Measurements from ENCODE around the gene CGB7. TPM values are rescaled to one million over a fixed set of nuclear protein-coding genes. Genes with fewer than 3 reads are reported as not detected.

CGB7 gene
- total and polyA plus RNA-seq, 2 of the 13 experiments (the other 11 are each of a cell fraction or from before 2014, with no cell fraction given) = 0.07 TPM; not detected in 1

DNA sequence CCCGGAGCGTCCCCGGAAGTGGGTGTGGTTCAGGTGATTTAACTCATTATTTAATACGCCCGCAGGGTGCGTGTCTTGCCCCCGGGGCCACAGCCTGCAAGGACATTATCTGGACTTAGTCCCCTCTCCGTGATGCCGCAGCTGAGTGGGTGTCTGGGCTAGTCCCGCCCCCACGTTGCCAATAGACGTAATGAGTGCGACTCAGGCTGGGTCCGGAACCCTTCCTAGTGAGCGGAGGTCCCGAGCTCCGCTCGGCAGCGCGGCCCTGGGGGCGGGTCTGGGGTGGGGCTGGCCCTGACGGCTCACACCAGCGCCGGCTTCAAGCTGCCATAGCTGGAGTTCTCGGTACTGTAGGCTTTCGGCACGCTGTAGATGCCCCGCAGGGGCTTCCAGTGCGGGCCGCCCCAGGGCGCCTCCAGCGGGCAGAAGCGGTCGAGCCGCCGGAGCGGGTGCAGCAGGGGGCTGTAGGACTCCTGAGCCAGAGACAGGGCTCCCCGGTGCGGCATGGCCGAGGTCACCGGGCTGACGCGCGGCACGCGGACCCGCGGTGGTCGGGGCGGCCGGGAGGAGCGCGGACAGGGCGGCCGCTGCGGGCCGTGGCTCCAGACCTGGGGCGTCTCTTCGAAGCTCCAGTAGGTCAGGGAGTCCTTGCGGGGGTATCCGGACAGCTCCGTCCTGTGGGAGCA lies 39.7 kb downstream of the CGB7 start (continued):
- TF ChIP-seq DBP (CRISPR knock-in tag; IDR thresholded peaks at IDR 0.05; ENCODE audit: not compliant biosample characterization) (peak; percentile 29), ZBTB7B (CRISPR knock-in tag; IDR thresholded peaks at IDR 0.05) (peak; percentile 36; the same call in 1 of the 2 replicates), XRCC5 (optimal IDR thresholded peaks at IDR 0.05; ENCODE audit: low read length) (peak; percentile 69), CTCF (CRISPR knock-in tag; IDR thresholded peaks at IDR 0.05) (peak; percentile 57), BORCS8-MEF2B (CRISPR knock-in tag; IDR thresholded peaks at IDR 0.05) (peak; percentile 47), HDAC2 (CRISPR knock-in tag; IDR thresholded peaks at IDR 0.05) (no peak), ZNF746 (CRISPR knock-in tag; IDR thresholded peaks at IDR 0.05) (no peak), ZNF143 (CRISPR knock-in tag; IDR thresholded peaks at IDR 0.05) (no peak), AKAP8 (CRISPR knock-in tag; IDR thresholded peaks at IDR 0.05) (peak; percentile 90), MYC (CRISPR knock-in tag; IDR thresholded peaks at IDR 0.05; ENCODE audit: borderline replicate concordance) (0 out of 2 replicates have a peak, but pooled peaks have one; percentile 28), ZNF709 (CRISPR knock-in tag; IDR thresholded peaks at IDR 0.05) (peak; percentile 36; the same call in 1 of the 2 replicates), AGO1 (IDR thresholded peaks at IDR 0.05; ENCODE audit: low read depth, low read length, poor library complexity, severe bottlenecking) (no peak), RAD21 (CRISPR knock-in tag; IDR thresholded peaks at IDR 0.05) (peak; percentile 56), ZNF563 (CRISPR knock-in tag; IDR thresholded peaks at IDR 0.05) (peak; percentile 23; the same call in 1 of the 2 replicates)
- TF ChIP-seq, protein P1, sequence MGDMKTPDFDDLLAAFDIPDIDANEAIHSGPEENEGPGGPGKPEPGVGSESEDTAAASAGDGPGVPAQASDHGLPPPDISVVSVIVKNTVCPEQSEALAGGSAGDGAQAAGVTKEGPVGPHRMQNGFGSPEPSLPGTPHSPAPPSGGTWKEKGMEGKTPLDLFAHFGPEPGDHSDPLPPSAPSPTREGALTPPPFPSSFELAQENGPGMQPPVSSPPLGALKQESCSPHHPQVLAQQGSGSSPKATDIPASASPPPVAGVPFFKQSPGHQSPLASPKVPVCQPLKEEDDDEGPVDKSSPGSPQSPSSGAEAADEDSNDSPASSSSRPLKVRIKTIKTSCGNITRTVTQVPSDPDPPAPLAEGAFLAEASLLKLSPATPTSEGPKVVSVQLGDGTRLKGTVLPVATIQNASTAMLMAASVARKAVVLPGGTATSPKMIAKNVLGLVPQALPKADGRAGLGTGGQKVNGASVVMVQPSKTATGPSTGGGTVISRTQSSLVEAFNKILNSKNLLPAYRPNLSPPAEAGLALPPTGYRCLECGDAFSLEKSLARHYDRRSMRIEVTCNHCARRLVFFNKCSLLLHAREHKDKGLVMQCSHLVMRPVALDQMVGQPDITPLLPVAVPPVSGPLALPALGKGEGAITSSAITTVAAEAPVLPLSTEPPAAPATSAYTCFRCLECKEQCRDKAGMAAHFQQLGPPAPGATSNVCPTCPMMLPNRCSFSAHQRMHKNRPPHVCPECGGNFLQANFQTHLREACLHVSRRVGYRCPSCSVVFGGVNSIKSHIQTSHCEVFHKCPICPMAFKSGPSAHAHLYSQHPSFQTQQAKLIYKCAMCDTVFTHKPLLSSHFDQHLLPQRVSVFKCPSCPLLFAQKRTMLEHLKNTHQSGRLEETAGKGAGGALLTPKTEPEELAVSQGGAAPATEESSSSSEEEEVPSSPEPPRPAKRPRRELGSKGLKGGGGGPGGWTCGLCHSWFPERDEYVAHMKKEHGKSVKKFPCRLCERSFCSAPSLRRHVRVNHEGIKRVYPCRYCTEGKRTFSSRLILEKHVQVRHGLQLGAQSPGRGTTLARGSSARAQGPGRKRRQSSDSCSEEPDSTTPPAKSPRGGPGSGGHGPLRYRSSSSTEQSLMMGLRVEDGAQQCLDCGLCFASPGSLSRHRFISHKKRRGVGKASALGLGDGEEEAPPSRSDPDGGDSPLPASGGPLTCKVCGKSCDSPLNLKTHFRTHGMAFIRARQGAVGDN (CRISPR knock-in tag; IDR thresholded peaks at IDR 0.05) = peak; percentile 75
- TF ChIP-seq, protein P2, sequence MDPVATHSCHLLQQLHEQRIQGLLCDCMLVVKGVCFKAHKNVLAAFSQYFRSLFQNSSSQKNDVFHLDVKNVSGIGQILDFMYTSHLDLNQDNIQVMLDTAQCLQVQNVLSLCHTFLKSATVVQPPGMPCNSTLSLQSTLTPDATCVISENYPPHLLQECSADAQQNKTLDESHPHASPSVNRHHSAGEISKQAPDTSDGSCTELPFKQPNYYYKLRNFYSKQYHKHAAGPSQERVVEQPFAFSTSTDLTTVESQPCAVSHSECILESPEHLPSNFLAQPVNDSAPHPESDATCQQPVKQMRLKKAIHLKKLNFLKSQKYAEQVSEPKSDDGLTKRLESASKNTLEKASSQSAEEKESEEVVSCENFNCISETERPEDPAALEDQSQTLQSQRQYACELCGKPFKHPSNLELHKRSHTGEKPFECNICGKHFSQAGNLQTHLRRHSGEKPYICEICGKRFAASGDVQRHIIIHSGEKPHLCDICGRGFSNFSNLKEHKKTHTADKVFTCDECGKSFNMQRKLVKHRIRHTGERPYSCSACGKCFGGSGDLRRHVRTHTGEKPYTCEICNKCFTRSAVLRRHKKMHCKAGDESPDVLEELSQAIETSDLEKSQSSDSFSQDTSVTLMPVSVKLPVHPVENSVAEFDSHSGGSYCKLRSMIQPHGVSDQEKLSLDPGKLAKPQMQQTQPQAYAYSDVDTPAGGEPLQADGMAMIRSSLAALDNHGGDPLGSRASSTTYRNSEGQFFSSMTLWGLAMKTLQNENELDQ (CRISPR knock-in tag; IDR thresholded peaks at IDR 0.05; ENCODE audit: borderline replicate concordance) = no peak
- TF ChIP-seq, protein P3, sequence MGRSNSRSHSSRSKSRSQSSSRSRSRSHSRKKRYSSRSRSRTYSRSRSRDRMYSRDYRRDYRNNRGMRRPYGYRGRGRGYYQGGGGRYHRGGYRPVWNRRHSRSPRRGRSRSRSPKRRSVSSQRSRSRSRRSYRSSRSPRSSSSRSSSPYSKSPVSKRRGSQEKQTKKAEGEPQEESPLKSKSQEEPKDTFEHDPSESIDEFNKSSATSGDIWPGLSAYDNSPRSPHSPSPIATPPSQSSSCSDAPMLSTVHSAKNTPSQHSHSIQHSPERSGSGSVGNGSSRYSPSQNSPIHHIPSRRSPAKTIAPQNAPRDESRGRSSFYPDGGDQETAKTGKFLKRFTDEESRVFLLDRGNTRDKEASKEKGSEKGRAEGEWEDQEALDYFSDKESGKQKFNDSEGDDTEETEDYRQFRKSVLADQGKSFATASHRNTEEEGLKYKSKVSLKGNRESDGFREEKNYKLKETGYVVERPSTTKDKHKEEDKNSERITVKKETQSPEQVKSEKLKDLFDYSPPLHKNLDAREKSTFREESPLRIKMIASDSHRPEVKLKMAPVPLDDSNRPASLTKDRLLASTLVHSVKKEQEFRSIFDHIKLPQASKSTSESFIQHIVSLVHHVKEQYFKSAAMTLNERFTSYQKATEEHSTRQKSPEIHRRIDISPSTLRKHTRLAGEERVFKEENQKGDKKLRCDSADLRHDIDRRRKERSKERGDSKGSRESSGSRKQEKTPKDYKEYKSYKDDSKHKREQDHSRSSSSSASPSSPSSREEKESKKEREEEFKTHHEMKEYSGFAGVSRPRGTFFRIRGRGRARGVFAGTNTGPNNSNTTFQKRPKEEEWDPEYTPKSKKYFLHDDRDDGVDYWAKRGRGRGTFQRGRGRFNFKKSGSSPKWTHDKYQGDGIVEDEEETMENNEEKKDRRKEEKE (IDR thresholded peaks at IDR 0.05) = no peak
